Tibial nerve (tissue), 4 donors: Measurements from ENCODE around the gene CDKL2. TPM values are rescaled to one million over a fixed set of nuclear protein-coding genes. Genes with fewer than 3 reads are reported as not detected.
"Not testable (repeated sequence)": the region's sequence is repeated elsewhere in the genome, so short reads cannot be mapped to it uniquely, and the experiment has no call there.

Source experiments
- DNase-seq, 2 donors: peaks; one replicate each; pipeline ENCODE4 v3.0.0-alpha.2; 2019; ENCODE audit warnings: low spot score in 2 of 2
- H3K27ac ChIP-seq, 4 donors: fragments of 200-600 bp; sonication (generic) in 3 of 4; one replicate each; pipeline ENCODE4 v1.5.1; 2017 to 2019; ENCODE audit warnings: mild to moderate bottlenecking in 1 of 4
- H3K27me3 ChIP-seq, 2 donors: fragments of 200-600 bp; sonication (generic) in 1 of 2; one replicate each; pipeline versions ENCODE4 v1.5.1 to v1.6.0; 2017 to 2019
- H3K36me3 ChIP-seq, 3 donors: fragments of 200-600 bp; sonication (generic); one replicate each; pipeline ENCODE4 v1.5.1; 2018 to 2019
- H3K4me1 ChIP-seq, 4 donors: fragments of 200-600 bp; sonication (generic) in 3 of 4; one replicate each; pipeline ENCODE4 v1.5.1; 2017 to 2019
- H3K4me3 ChIP-seq, 4 donors: fragments of 200-600 bp; sonication (generic) in 3 of 4; one replicate each; pipeline ENCODE4 v1.5.1; 2017 to 2019; ENCODE audit warnings: mild to moderate bottlenecking in 1 of 4, moderate library complexity in 1 of 4
- H3K9me3 ChIP-seq, 4 donors: fragments of 200-600 bp; sonication (generic) in 3 of 4; one replicate each; pipeline ENCODE4 v1.5.1; 2017 to 2019
- CTCF ChIP-seq, 5 experiments: fragments of 200-600 bp in 3 of 5; fragments of 450-650 bp in 2 of 5; sonication (generic) in 3 of 5; IDR thresholded peaks; one replicate each; pipeline ENCODE4 v1.5.1; 2016 to 2019; ENCODE audit warnings: antibody characterized with exemption in 5 of 5, mild to moderate bottlenecking in 3 of 5, moderate library complexity in 2 of 5
- EP300 ChIP-seq, 2 donors: sonication (generic); formaldehyde crosslinking; IDR thresholded peaks; one replicate each; pipeline ENCODE4 v1.6.1; 2017; ENCODE audit warnings: antibody characterized with exemption in 2 of 2, mild to moderate bottlenecking in 1 of 2
- POLR2A ChIP-seq, 2 donors: fragments of 450-650 bp; IDR thresholded peaks; one replicate each; pipeline ENCODE4 v1.6.1; 2017; ENCODE audit warnings: antibody characterized with exemption in 2 of 2, mild to moderate bottlenecking in 2 of 2, moderate library complexity in 2 of 2
- WGBS, 2 donors: methylation state at CpG; one replicate each; pipeline ENCODE4 v1.1.5; 2018; 5-methylcytosine and 5-hydroxymethylcytosine counted together
- small RNA-seq: library from RNA; depleted of rRNA; stranded (forward); fragments of <200 nt; gene quantifications from one replicate; pipeline ENCODE3, GENCODE V24; 2016
- total RNA-seq, 4 donors: library from RNA; depleted of rRNA; stranded (reverse); fragments of >200 nt; gene quantifications; one replicate each; pipeline ENCODE4 v1.1.0, GENCODE V29; 2016

The CDKL2 gene
- total RNA-seq, 4 donors from 2014 or later = 0.21 to 2.9 (median 0.66) TPM; not detected in 1

- H3K4me3 ChIP-seq, DNase-seq, H3K27ac ChIP-seq, H3K4me1 ChIP-seq, H3K27me3 ChIP-seq: not testable (repeated sequence)
- WGBS, 2 donors = 96 to 97% methylated on average over 7 of the region's 7 CpGs
- H3K9me3 ChIP-seq = peaks cover 0 to 10% (median 0%) of the 10 kb centered on the region in 4 donors
- peaks cover 0 to 77% (median 16%) of the 10 kb centered on the region in 3 donors for H3K36me3 ChIP-seq
These were observed 98.7 kb downstream of the CDKL2 start for GRCh38 chr4:75531536-75532143.

GRCh38 chr4:75530556-75531322 lies 99.6 kb downstream of the CDKL2 start:
- H3K36me3 ChIP-seq = peaks cover 0 to 83% (median 16%) of the 10 kb centered on the region in 3 donors
- WGBS, 2 donors = 91 to 100% methylated on average over 2 of the region's 2 CpGs
- no peak for DNase-seq
- H3K4me1 ChIP-seq = no peaks in the 10 kb centered on the region
- peaks cover 0 to 10% (median 0%) of the 10 kb centered on the region in 4 donors for H3K9me3 ChIP-seq
- no peaks in the 10 kb centered on the region for H3K27me3 ChIP-seq
- H3K4me3 ChIP-seq = no peak overlapping the region
- no peak overlapping the region for H3K27ac ChIP-seq
- TF ChIP-seq POLR2A (IDR thresholded peaks at IDR 0.05) (no peak), CTCF (IDR thresholded peaks at IDR 0.05) (no peak), EP300 (IDR thresholded peaks at IDR 0.05) (no peak)

Small RNA genes lying within 50 kb of the gene (small RNA-seq; reads per million reads assigned to genes)
- not detected for gene RF00019

Other genes with a start within 250 kb of the CDKL2 start
- 10 to 100 TPM; 11.2 to 29.5 (median 22.6) TPM for gene RCHY1, start 116.1 kb downstream of the CDKL2 start, total RNA-seq
- 10 to 100 TPM; 23.1 to 37.1 (median 27.5) TPM for gene THAP6, start 116.1 kb downstream of the CDKL2 start, total RNA-seq
- gene ODAPH, start 74.5 kb downstream of the CDKL2 start, total RNA-seq = not detected
- gene G3BP2, start 42.9 kb upstream of the CDKL2 start, total RNA-seq = 10 to 100 TPM; 48.7 to 70.1 (median 56.6) TPM
- gene USO1, start 94.0 kb upstream of the CDKL2 start, total RNA-seq = 10 to 100 TPM; 50.9 to 58.6 (median 55.8) TPM